GM19467 (cell line): Measurements from ENCODE around the gene FAH.

Experiments
- ATAC-seq: cut with Tn5 transposase; IDR thresholded peaks from one replicate; pipeline ENCODE4 v1.9.1; 2021; ENCODE audit warnings: mild to moderate bottlenecking, moderate library complexity; ENCODE audit not compliant: unreplicated experiment

FAH gene

DNA sequence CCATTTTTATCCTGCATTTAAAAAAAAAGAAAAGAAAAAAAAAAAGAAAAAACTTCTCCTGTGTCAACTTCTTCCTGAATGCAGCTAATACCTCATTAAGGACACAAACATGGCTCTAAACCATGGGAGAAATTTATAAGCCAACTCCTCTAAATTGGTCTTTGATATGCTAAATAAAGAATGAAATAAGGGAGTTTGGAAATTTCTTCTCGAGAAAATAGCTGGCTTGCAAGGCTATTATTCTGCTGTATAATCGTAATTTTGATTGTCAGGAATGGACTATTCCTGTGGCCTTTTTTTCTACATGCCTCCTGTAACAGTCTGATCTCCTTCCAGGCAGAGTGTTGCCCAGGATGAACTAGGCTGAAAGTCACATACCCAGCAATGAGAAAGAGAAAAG lies 78.6 kb downstream of the FAH start:
- no peak for ATAC-seq

DNA sequence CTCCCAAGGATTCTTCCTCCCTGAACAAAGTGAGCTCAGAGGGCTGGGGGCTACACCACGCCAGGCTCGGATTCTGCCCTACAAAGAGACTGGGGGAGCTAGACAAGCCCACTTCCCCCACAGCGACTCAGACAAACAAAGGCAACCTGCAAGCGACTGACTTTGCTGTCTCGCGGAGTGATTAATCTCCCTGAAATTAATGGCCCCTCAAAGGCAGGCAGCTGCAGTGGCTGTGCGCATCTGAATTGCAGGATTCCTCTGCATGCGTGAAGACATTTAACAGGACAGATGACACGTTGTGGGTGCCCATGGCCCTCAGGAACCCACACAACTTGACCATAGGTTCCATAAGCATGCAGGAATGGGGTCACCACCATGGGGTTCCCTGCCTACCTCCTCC lies 80.8 kb downstream of the FAH start:
- ATAC-seq = no peak

DNA sequence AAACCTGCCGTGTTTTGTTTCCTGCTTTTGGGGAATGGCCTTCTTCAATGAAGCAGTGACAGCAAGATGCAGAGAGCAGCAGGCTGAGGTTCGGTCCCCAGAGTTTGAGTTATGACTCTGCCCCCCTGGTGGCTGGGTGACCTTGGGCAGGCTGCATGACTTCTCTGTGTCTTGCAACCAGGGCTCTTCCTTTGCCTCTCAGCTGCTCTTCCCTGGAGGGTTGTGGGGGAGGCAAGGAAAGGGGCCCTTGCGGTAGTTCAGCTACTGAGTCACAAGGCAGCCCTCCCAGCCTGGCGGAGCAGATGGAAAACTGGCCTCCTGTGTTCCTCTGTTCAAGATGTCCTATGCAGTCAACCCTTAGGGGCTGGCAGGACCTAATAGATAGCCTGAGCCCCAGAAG lies 82.1 kb downstream of the FAH start:
- no peak for ATAC-seq
